Astrocyte of the spinal cord (primary cell): Measurements from ENCODE around the gene FUT6.

Experiments
- DNase-seq: peaks from one replicate; pipeline ENCODE4 v3.0.0; 2011; ENCODE audit warnings: low read depth, low spot score
- H3K4me3 ChIP-seq: 2 replicates; pipeline ENCODE4 v1.5.1; 2011; ENCODE audit warnings: low read depth, mild to moderate bottlenecking, low read length, moderate library complexity
- CTCF ChIP-seq: IDR thresholded peaks from 2 replicates; pipeline ENCODE4 v1.5.1; 2012; ENCODE audit warnings: low read depth, mild to moderate bottlenecking, low read length, inconsistent platforms
- in situ Hi-C: cut with HindIII; loops from 2 replicates; pipeline ENCODE4 v1.10.0; 2017; ENCODE audit warnings: low sequenced_read_pairs

The FUT6 gene

GRCh38 chr19:5825178-5825577 lies 14.3 kb downstream of the FUT6 start:
- TF ChIP-seq CTCF: no peak
- in situ Hi-C loops: no loop called here
- DNase-seq: no peak
- no peak overlapping the region for H3K4me3 ChIP-seq

DNA sequence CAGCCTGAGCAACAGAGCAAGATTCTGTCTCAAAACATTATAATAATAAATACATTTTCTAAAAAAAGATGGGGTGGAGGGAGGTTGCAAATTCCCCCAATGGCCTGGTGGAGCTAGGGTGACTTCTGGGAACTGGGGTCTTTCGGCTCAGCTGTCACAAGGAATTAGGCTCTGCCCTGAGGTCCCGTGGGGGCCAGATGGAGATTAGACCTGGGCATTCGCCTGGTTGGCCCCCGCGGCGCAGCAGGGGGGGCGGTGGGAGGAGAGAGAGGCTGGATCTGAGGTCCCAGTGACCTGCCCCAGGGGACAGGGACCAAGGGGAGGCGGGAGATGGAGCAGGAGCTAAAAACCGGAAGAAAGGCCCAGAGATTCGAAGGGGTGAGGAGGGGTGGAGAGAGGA lies 14.8 kb downstream of the FUT6 start:
- no peak overlapping the region for H3K4me3 ChIP-seq
- in situ Hi-C loops: no loop called here
- no peak for TF ChIP-seq CTCF
- DNase-seq: no peak

DNA sequence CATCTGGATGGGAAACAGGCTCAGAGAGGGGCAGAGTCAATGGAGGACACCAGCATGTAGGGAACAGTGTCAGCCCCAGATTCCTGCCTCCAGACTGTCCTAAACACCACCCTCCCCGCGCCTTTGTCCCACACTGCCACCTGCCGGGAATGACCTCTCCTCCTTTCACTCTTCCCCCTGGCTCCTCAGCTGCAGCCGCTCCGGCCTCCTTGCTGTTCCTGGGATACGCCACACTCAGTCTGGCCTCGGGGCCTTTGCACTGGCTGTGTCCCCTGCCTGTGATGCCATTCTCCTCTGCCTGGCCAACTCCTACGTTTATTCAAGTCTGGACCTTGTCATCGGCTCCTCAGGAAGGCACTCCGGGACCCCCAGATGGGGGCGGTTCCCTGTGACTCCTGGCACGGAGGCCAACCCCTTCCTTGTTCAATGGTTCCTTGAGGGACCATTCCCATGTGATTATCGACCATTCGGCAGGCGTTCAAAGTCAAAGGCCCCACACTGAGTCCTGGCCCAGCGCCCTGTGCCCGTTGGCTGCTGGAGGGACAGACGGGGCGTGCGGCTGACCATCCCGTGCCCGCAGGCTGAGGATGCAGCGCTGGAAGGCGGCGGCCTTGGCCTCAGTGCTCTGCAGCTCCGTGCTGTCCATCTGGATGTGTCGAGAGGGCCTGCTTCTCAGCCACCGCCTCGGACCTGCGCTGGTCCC lies 15.8 kb downstream of the FUT6 start:
- in situ Hi-C loops: no loop called here
- DNase-seq: no peak
- no peak overlapping the region for H3K4me3 ChIP-seq
- TF ChIP-seq CTCF: peak; percentile 8

DNA sequence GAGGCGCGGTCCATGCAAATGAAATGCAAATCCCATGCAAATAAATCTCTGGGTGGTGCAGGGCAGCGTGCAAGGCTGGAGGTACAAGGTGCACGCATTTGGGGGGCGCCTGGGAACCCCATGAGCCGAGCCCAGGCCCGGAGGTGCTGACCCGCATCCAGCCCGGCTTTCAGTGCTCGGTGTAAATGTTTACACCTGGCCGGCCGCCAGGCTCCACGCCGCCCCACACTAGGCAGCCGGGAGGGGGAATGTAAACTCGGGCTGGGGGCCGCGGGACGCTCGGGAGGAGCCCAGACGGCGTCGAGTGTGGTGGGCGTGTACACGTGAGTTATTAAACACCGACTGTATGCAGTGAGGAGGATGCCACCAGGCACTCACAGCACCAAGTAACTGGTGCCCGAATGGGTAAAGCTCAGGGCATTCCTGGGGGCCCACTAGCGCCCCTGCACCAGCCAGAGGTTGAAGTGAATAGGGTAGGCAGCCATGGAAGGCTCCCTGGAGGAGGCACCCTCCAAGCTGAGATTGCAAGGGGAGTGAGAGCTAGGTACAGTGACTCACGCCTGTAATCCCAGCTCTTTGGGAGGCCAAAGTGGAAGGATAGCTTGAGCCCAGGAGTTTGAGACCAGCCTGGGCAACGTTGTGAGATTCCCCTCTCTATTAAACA lies 17.2 kb downstream of the FUT6 start:
- in situ Hi-C loops: no loop called here
- no peak for TF ChIP-seq CTCF
- no peak overlapping the region for H3K4me3 ChIP-seq
- DNase-seq: no peak

- in situ Hi-C loops: no loop called here
- TF ChIP-seq CTCF: no peak
- no peak for DNase-seq
- H3K4me3 ChIP-seq: no peak overlapping the region
Observed at GRCh38 chr19:5821521-5822180, 17.9 kb downstream of the FUT6 start.

GRCh38 chr19:5820785-5821184 lies 18.7 kb downstream of the FUT6 start:
- DNase-seq: no peak
- no peak overlapping the region for H3K4me3 ChIP-seq
- in situ Hi-C loops: no loop called here
- no peak for TF ChIP-seq CTCF
